IMR-90 (cell line): ENCODE measurements around the gene CBR4. TPM values are rescaled to one million over a fixed set of nuclear protein-coding genes. Genes with fewer than 3 reads are reported as not detected.

Experiments
- ATAC-seq: fragments of 200-7000 bp; cut with Tn5 transposase; 2 replicates; pipeline ENCODE4 v1.9.1; 2020; ENCODE audit warnings: low read depth, mild to moderate bottlenecking, moderate library complexity
- BruUV-seq: library from RNA; stranded (reverse); fragments of 400-500 nt; replicated peaks from 2 replicates; lab custom pipeline; 2021; lab: Mats Ljungman, UMichigan
- CTCF ChIA-PET: fragments of 300-600 bp; formaldehyde crosslinking; extraction: SDS; loops from one replicate; lab custom pipeline; 2021; ENCODE audit warnings: antibody characterized with exemption; lab: Yijun Ruan, JAX
- POLR2A ChIA-PET: fragments of 300-600 bp; sonication (Branson Sonifier 250); formaldehyde crosslinking; loops from one replicate; lab custom pipeline; 2022; ENCODE audit warnings: antibody characterized with exemption; ENCODE audit not compliant: unreplicated experiment; lab: Charles Lee
- DNase-seq: peaks from one replicate; pipeline ENCODE4 v3.0.0; 2013
- H2AFZ ChIP-seq: replicated peaks from 2 replicates; pipeline ENCODE3; 2013; ENCODE audit warnings: low read length, mild to moderate bottlenecking; ENCODE audit not compliant: poor library complexity
- H2AK5ac ChIP-seq: 2 replicates; pipeline ENCODE4 v1.6.1; 2013; ENCODE audit warnings: low read depth, low read length, inconsistent platforms
- H2AK9ac ChIP-seq: replicated peaks from 2 replicates; pipeline ENCODE3; 2013; ENCODE audit warnings: mild to moderate bottlenecking, low read depth, low read length, moderate library complexity; ENCODE audit not compliant: poor library complexity
- H2BK120ac ChIP-seq: 2 replicates; pipeline ENCODE4 v1.6.1; 2013; ENCODE audit warnings: low read depth, low read length, inconsistent platforms
- H2BK15ac ChIP-seq: 3 replicates; pipeline ENCODE4 v1.6.1; 2013; ENCODE audit warnings: low read depth, low read length, inconsistent platforms
- H2BK20ac ChIP-seq: 2 replicates; pipeline ENCODE4 v1.6.1; 2013; ENCODE audit warnings: low read depth, mild to moderate bottlenecking, inconsistent platforms, low read length, moderate library complexity
- H2BK5ac ChIP-seq: 2 replicates; pipeline ENCODE4 v1.6.1; 2013; ENCODE audit warnings: mild to moderate bottlenecking, low read depth, low read length, inconsistent platforms; ENCODE audit not compliant: poor library complexity, severe bottlenecking
- H3K14ac ChIP-seq: replicated peaks from 2 replicates; pipeline ENCODE4 v1.6.1; 2013; ENCODE audit warnings: low read depth, low read length, inconsistent platforms
- H3K18ac ChIP-seq: 2 replicates; pipeline ENCODE4 v1.6.1; 2013; ENCODE audit warnings: low read depth, low read length, control low read depth
- H3K23ac ChIP-seq: 2 replicates; pipeline ENCODE4 v1.6.1; 2013; ENCODE audit warnings: low read depth, low read length, inconsistent platforms
- H3K27ac ChIP-seq: 2 replicates; pipeline ENCODE4 v1.5.1; 2013; ENCODE audit warnings: mild to moderate bottlenecking, control low read depth, low read length; ENCODE audit not compliant: insufficient read depth
- H3K27me3 ChIP-seq: 2 replicates; pipeline ENCODE4 v1.6.1; 2013; ENCODE audit warnings: low read length; ENCODE audit not compliant: control insufficient read depth, insufficient read depth
- H3K36me3 ChIP-seq: 2 replicates; pipeline ENCODE4 v1.6.1; 2013; ENCODE audit warnings: low read length, mixed read lengths; ENCODE audit not compliant: control insufficient read depth, insufficient read depth
- H3K4ac ChIP-seq: 2 replicates; pipeline ENCODE4 v1.6.1; 2013; ENCODE audit warnings: low read depth, low read length, inconsistent platforms
- H3K4me1 ChIP-seq: 2 replicates; pipeline ENCODE4 v1.6.1; 2013; ENCODE audit warnings: low read length, mixed read lengths; ENCODE audit not compliant: control insufficient read depth, insufficient read depth
- H3K4me2 ChIP-seq: 2 replicates; pipeline ENCODE4 v1.6.1; 2013; ENCODE audit warnings: low read depth, mild to moderate bottlenecking, control low read depth, low read length, moderate library complexity
- H3K4me3 ChIP-seq: 2 replicates; pipeline ENCODE4 v1.5.1; 2013; ENCODE audit warnings: low read depth, mild to moderate bottlenecking, control low read depth, low read length, moderate library complexity; ENCODE audit not compliant: insufficient read depth
- H3K56ac ChIP-seq: 2 replicates; pipeline ENCODE4 v1.6.1; 2013; ENCODE audit warnings: low read length, inconsistent platforms; ENCODE audit not compliant: insufficient read depth; ENCODE audit errors: extremely low read depth
- H3K79me1 ChIP-seq, 2 experiments: 2 replicates each; pipeline ENCODE4 v1.6.1; 2013; ENCODE audit warnings: low read length in 2 of 2, inconsistent platforms in 1 of 2, low read depth in 1 of 2
- H3K9ac ChIP-seq: 2 replicates; pipeline ENCODE4 v1.6.1; 2013; ENCODE audit warnings: low read depth, low read length, control low read depth
- H3K9me1 ChIP-seq: 2 replicates; pipeline ENCODE4 v1.6.1; 2013; ENCODE audit warnings: low read length, inconsistent platforms; ENCODE audit not compliant: insufficient read depth
- H3K9me3 ChIP-seq: 2 replicates; pipeline ENCODE4 v1.6.1; 2013; ENCODE audit warnings: low read length; ENCODE audit not compliant: control insufficient read depth, insufficient read depth
- H4K20me1 ChIP-seq: 2 replicates; pipeline ENCODE4 v1.6.1; 2013; ENCODE audit warnings: low read length, inconsistent platforms; ENCODE audit not compliant: insufficient read depth
- H4K5ac ChIP-seq: 2 replicates; pipeline ENCODE4 v1.6.1; 2013; ENCODE audit warnings: mild to moderate bottlenecking, low read depth, low read length, control low read depth
- H4K8ac ChIP-seq, 2 experiments: 2 replicates each; pipeline ENCODE4 v1.6.1; 2013; ENCODE audit warnings: low read depth in 2 of 2, low read length in 2 of 2, control low read depth in 1 of 2, inconsistent platforms in 1 of 2
- H4K91ac ChIP-seq: 2 replicates; pipeline ENCODE4 v1.6.1; 2013; ENCODE audit warnings: low read depth, low read length, inconsistent platforms; ENCODE audit not compliant: insufficient read depth
- BHLHE40 ChIP-seq: fragments of 150-350 bp; IDR thresholded peaks from 2 replicates; pipeline ENCODE4 v1.6.1; 2016; ENCODE audit warnings: mild to moderate bottlenecking, low read depth, low read length
- CEBPB ChIP-seq: IDR thresholded peaks from 2 replicates; pipeline ENCODE4 v1.6.1; 2012; ENCODE audit warnings: low read depth, low read length, improper control_type of control experiment
- CTCF ChIP-seq: conservative IDR thresholded peaks from 2 replicates; pipeline ENCODE4 v1.5.1; 2012; ENCODE audit warnings: mild to moderate bottlenecking, low read depth, low read length, improper control_type of control experiment
- ELK1 ChIP-seq: fragments of 150-350 bp; IDR thresholded peaks from 2 replicates; pipeline ENCODE4 v1.6.1; 2016; ENCODE audit warnings: low read depth, mild to moderate bottlenecking, low read length, moderate library complexity, borderline replicate concordance
- FOS ChIP-seq: fragments of 150-350 bp; IDR thresholded peaks from 2 replicates; pipeline ENCODE4 v1.6.1; 2016; ENCODE audit warnings: low read depth, low read length
- MAFK ChIP-seq: IDR thresholded peaks from 2 replicates; pipeline ENCODE4 v1.6.1; 2012; ENCODE audit warnings: low read depth, low read length, improper control_type of control experiment
- MAZ ChIP-seq: IDR thresholded peaks from 2 replicates; pipeline ENCODE4 v1.6.1; 2012; ENCODE audit warnings: low read depth, mild to moderate bottlenecking, low read length, improper control_type of control experiment, moderate library complexity, borderline replicate concordance
- MXI1 ChIP-seq: IDR thresholded peaks from 2 replicates; pipeline ENCODE4 v1.6.1; 2012; ENCODE audit warnings: low read depth, mild to moderate bottlenecking, low read length, moderate library complexity, borderline replicate concordance
- NFE2L2 ChIP-seq: fragments of 150-350 bp; IDR thresholded peaks from 2 replicates; pipeline ENCODE4 v1.6.1; 2016; ENCODE audit warnings: low read depth, mild to moderate bottlenecking, low read length
- POLR2A ChIP-seq: IDR thresholded peaks from 2 replicates; pipeline ENCODE4 v1.6.1; 2012; ENCODE audit warnings: mild to moderate bottlenecking, low read depth, low read length
- RAD21 ChIP-seq: IDR thresholded peaks from 2 replicates; pipeline ENCODE4 v1.6.1; 2012; ENCODE audit warnings: low read length, improper control_type of control experiment
- RCOR1 ChIP-seq: IDR thresholded peaks from 2 replicates; pipeline ENCODE4 v1.6.1; 2012; ENCODE audit warnings: mild to moderate bottlenecking, low read length, improper control_type of control experiment; ENCODE audit not compliant: insufficient replicate concordance
- RFX5 ChIP-seq: IDR thresholded peaks from 2 replicates; pipeline ENCODE4 v1.8.0; 2012; ENCODE audit warnings: low read depth, mild to moderate bottlenecking, low read length, moderate library complexity
- SMC3 ChIP-seq: fragments of 150-350 bp; IDR thresholded peaks from 2 replicates; pipeline ENCODE4 v1.6.1; 2016; ENCODE audit warnings: low read depth, mild to moderate bottlenecking, antibody characterized with exemption, low read length, moderate library complexity
- USF2 ChIP-seq: fragments of 150-350 bp; IDR thresholded peaks from 2 replicates; pipeline ENCODE4 v1.6.1; 2017; ENCODE audit warnings: mild to moderate bottlenecking, antibody characterized with exemption, low read length, low read depth
- WGBS, 2 experiments: methylation state at CpG; one replicate each; pipeline versions ENCODE4 v1.1.5 to v1.1.7; 2013; ENCODE audit warnings: missing lambda C conversion rate in 2 of 2; ENCODE audit not compliant: insufficient read length in 1 of 2; ENCODE audit errors: extremely low coverage in 2 of 2; 5-methylcytosine and 5-hydroxymethylcytosine counted together
- dilution Hi-C: fragments of 300-500 bp; cut with HindIII; formaldehyde crosslinking; loops from one replicate; pipeline ENCODE4 v1.14.3; 2018; ENCODE audit warnings: low sequenced_read_pairs; ENCODE audit not compliant: unreplicated experiment
- in situ Hi-C: fragments of 300-500 bp; cut with MboI; formaldehyde crosslinking; loops from 3 replicates; pipeline ENCODE4 v1.14.3; 2019; ENCODE audit warnings: low sequenced_read_pairs, inconsistent platforms, mixed read lengths
- intact Hi-C: fragments of 100-400 bp; cut with micrococcal nuclease; formaldehyde crosslinking; loops from 2 replicates; pipeline ENCODE4 v1.10.0; 2022
- polyA plus RNA-seq, 3 experiments: library from polyadenylated mRNA; depleted of rRNA; stranded (reverse); fragments of >200 nt; gene quantifications; 2 replicates each; pipeline ENCODE4 v1.2.3, GENCODE V29; 2012; ENCODE audit warnings: low replicate concordance in 1 of 3
- total RNA-seq: library from RNA; depleted of rRNA; stranded (reverse); fragments of >200 nt; gene quantifications from 2 replicates; pipeline ENCODE4 v1.2.3, GENCODE V29; 2012

The CBR4 gene
- total and polyA plus RNA-seq, 2 of the 4 experiments (the other 2 are of a cell fraction) = 2.7 to 4.5 TPM

- no TSS peak for BruUV-seq
- ATAC-seq (no peak), DNase-seq (no peak)
- Histone ChIP-seq H3K9me1 (no peaks in the 10 kb centered on the region), H3K18ac (no peak overlapping the region), H3K4me3 (no peak overlapping the region), H4K20me1 (no peaks in the 10 kb centered on the region), H3K9ac (no peak overlapping the region), H3K14ac (no peak overlapping the region), H3K23ac (no peak overlapping the region), H3K27me3 (no peaks in the 10 kb centered on the region), H4K5ac (no peak overlapping the region), H2BK5ac (no peak overlapping the region), H2AFZ (no peak overlapping the region), H2BK120ac (no peak overlapping the region), H3K4me2 (no peak overlapping the region), H2BK20ac (no peak overlapping the region), H2AK9ac (no peak overlapping the region), H4K8ac (no peak overlapping the region), H3K36me3 (no peaks in the 10 kb centered on the region), H3K4ac (no peak overlapping the region), H2BK15ac (no peak overlapping the region), H3K79me1 (no peaks in the 10 kb centered on the region), H2AK5ac (no peak overlapping the region), H4K91ac (no peak overlapping the region), H3K9me3 (no peaks in the 10 kb centered on the region), H3K4me1 (peaks cover 3% of the 10 kb centered on the region; the same call in 1 of the 2 replicates), H3K56ac (no peak overlapping the region), H3K27ac (no peak overlapping the region)
- TF ChIP-seq CTCF (no peak), SMC3 (no peak), RFX5 (no peak), NFE2L2 (no peak), CEBPB (no peak), MXI1 (no peak), POLR2A (no peak), RAD21 (no peak), BHLHE40 (no peak), USF2 (no peak), FOS (no peak), MAZ (no peak), RCOR1 (no peak), MAFK (no peak), ELK1 (no peak)
- ChIA-PET POLR2A (no interaction called here), CTCF (interaction anchor here (0.7 to 1.2 kb wide), 2 partner anchors 35 to 93 kb away, joined by 3 to 4 read pairs; no protein-coding TSS in a partner anchor)
- in situ Hi-C loops = no loop called here
- dilution Hi-C loops = no loop called here
- intact Hi-C loops = loop anchor here (10.0 kb wide), 1 partner anchor 537 kb away; no protein-coding TSS in a partner anchor
- WGBS, 2 experiments = no CpG with 5 or more reads among the region's 3 CpGs
Observed at GRCh38 chr4:169027663-169028062, 17.6 kb upstream of the CBR4 start.
